Stimulated activated CD4-positive, alpha-beta T cell treated with anti-CD3 and anti-CD28 coated beads, Interleukin-1b, Interleukin-23, amount 100 ng/mL, for 24 hours (primary cell): Measurements from ENCODE around the gene SLC6A19.
"Not testable (repeated sequence)": the region's sequence is repeated elsewhere in the genome, so short reads cannot be mapped to it uniquely, and the experiment has no call there.

Experiments used
- DNase-seq, 4 experiments: peaks; one replicate each; pipeline ENCODE4 v3.0.0-alpha.2; 2020; ENCODE audit warnings: low read depth in 4 of 4, low spot score in 1 of 4

SLC6A19 gene

GRCh38 chr5:1261643-1262042 lies 60.2 kb downstream of the SLC6A19 start:
- no peak for DNase-seq

GRCh38 chr5:1262381-1262780 lies 61.0 kb downstream of the SLC6A19 start:
- DNase-seq, result no peak

- DNase-seq, result no peak
Observed at GRCh38 chr5:1264211-1264610, 62.8 kb downstream of the SLC6A19 start.

- DNase-seq, result no peak
Observed at GRCh38 chr5:1265026-1265425, 63.6 kb downstream of the SLC6A19 start.

GRCh38 chr5:1265461-1266455 lies 64.4 kb downstream of the SLC6A19 start:
- DNase-seq, result no peak

- no peak for DNase-seq
Observed at GRCh38 chr5:1266791-1267190, 65.4 kb downstream of the SLC6A19 start.

- DNase-seq, result not testable (repeated sequence)
Observed at GRCh38 chr5:1267464-1267863, 66.1 kb downstream of the SLC6A19 start.

GRCh38 chr5:1268056-1268455 lies 66.7 kb downstream of the SLC6A19 start:
- no peak for DNase-seq

- DNase-seq, result no peak
Observed at GRCh38 chr5:1268666-1269065, 67.3 kb downstream of the SLC6A19 start.

GRCh38 chr5:1270426-1270825 lies 69.0 kb downstream of the SLC6A19 start:
- DNase-seq, result no peak

- DNase-seq, result no peak
Observed at GRCh38 chr5:1270933-1271914, 69.8 kb downstream of the SLC6A19 start.

GRCh38 chr5:1272201-1272600 lies 70.8 kb downstream of the SLC6A19 start:
- DNase-seq, result no peak

- DNase-seq, result no peak
Observed at GRCh38 chr5:1273745-1274144, 72.3 kb downstream of the SLC6A19 start.

- DNase-seq, result no peak
Observed at GRCh38 chr5:1274471-1274870, 73.1 kb downstream of the SLC6A19 start.
